Esophagus squamous epithelium (tissue), 5 donors: ENCODE data around the gene DHTKD1. TPM values are rescaled to one million over a fixed set of nuclear protein-coding genes. Genes with fewer than 3 reads are reported as not detected.
A peak's percentile ranks its signal among the peaks of the same experiment; 100 is the strongest.

ENCODE experiments used
- DNase-seq: peaks from one replicate; lab custom pipeline; 2025; lab: John Stamatoyannopoulos, UW
- H3K27ac ChIP-seq, 4 donors: fragments of 200-600 bp; sonication (generic); one replicate each; pipeline ENCODE4 v1.5.1; 2016 to 2019; ENCODE audit warnings: mild to moderate bottlenecking in 1 of 4
- H3K27me3 ChIP-seq, 4 donors: fragments of 200-600 bp; sonication (generic); 1 replicate in 3 of 4; 2 replicates in 1 of 4; pipeline versions ENCODE4 v1.5.1 to v1.6.0; 2017 to 2021; ENCODE audit warnings: antibody characterized with exemption in 1 of 4
- H3K36me3 ChIP-seq, 3 donors: fragments of 200-600 bp; sonication (generic); one replicate each; pipeline ENCODE4 v1.5.1; 2016 to 2019
- H3K4me1 ChIP-seq, 3 donors: fragments of 200-600 bp; sonication (generic); one replicate each; pipeline ENCODE4 v1.5.1; 2017 to 2019
- H3K4me3 ChIP-seq, 4 donors: fragments of 200-600 bp; sonication (generic); 1 replicate in 3 of 4; 2 replicates in 1 of 4; pipeline ENCODE4 v1.5.1; 2016 to 2019; ENCODE audit warnings: mild to moderate bottlenecking in 2 of 4, moderate library complexity in 1 of 4
- H3K9me3 ChIP-seq, 3 donors: fragments of 200-600 bp; sonication (generic); one replicate each; pipeline ENCODE4 v1.5.1; 2016 to 2019
- CTCF ChIP-seq, 6 experiments: fragments of 450-650 bp in 4 of 6; fragments of 200-600 bp in 2 of 6; sonication (generic) in 2 of 6; IDR thresholded peaks; one replicate each; pipeline ENCODE4 v1.5.1; 2016 to 2019; ENCODE audit warnings: antibody characterized with exemption in 6 of 6, mild to moderate bottlenecking in 4 of 6, moderate library complexity in 4 of 6
- POLR2A ChIP-seq, 4 donors: fragments of 450-650 bp; IDR thresholded peaks; one replicate each; pipeline ENCODE4 v1.6.1; 2017; ENCODE audit warnings: antibody characterized with exemption in 4 of 4, mild to moderate bottlenecking in 4 of 4, moderate library complexity in 3 of 4
- WGBS, 2 donors: methylation state at CpG; one replicate each; pipeline ENCODE4 v1.1.5; 2018; 5-methylcytosine and 5-hydroxymethylcytosine counted together
- intact Hi-C: fragments of 100-400 bp; cut with DNase I; formaldehyde crosslinking; loops from one replicate; pipeline ENCODE4 v1.15.0; 2022
- total RNA-seq, 4 donors: library from RNA; depleted of rRNA; stranded (reverse); fragments of >200 nt; gene quantifications; one replicate each; pipeline ENCODE4 v1.1.0, GENCODE V29; 2016
- donor health status: DM: yes; HTN: yes; CAD: no.

The DHTKD1 gene
- total RNA-seq, 4 donors from 2014 or later: 10.2 to 24.9 (median 16.9) TPM

GRCh38 chr10:12051241-12051640 lies 17.5 kb upstream of the DHTKD1 start:
- TF ChIP-seq POLR2A (IDR thresholded peaks at IDR 0.05) (no peak), CTCF (IDR thresholded peaks at IDR 0.05) (no peak)
- WGBS, 2 donors: 53 to 59% methylated on average over 4 of the region's 4 CpGs
- H3K4me1 ChIP-seq: peaks cover 6 to 14% (median 7%) of the 10 kb centered on the region in 3 donors
- intact Hi-C loops: no loop called here
- H3K36me3 ChIP-seq: no peaks in the 10 kb centered on the region
- H3K27ac ChIP-seq: no peak overlapping the region
- DNase-seq: no peak
- H3K27me3 ChIP-seq: peaks cover 0 to 24% (median 0%) of the 10 kb centered on the region in 4 donors
- no peaks in the 10 kb centered on the region for H3K9me3 ChIP-seq
- H3K4me3 ChIP-seq: no peak overlapping the region

GRCh38 chr10:12055732-12056131 lies 13.0 kb upstream of the DHTKD1 start:
- intact Hi-C loops: no loop called here

GRCh38 chr10:12056748-12057147 lies 12.0 kb upstream of the DHTKD1 start:
- no peak for DNase-seq
- peaks cover 6 to 14% (median 7%) of the 10 kb centered on the region in 3 donors for H3K4me1 ChIP-seq
- no peaks in the 10 kb centered on the region for H3K9me3 ChIP-seq
- no peak overlapping the region for H3K27ac ChIP-seq
- H3K27me3 ChIP-seq: no peaks in the 10 kb centered on the region
- intact Hi-C loops: no loop called here
- TF ChIP-seq POLR2A (IDR thresholded peaks at IDR 0.05) (no peak), CTCF (IDR thresholded peaks at IDR 0.05) (no peak)
- H3K4me3 ChIP-seq: no peak overlapping the region
- WGBS, 2 donors: 20 to 50% methylated on average over 1 to 4 of the region's 4 CpGs
- no peaks in the 10 kb centered on the region for H3K36me3 ChIP-seq

More at GRCh38 chr10:12055732-12056131, 13.0 kb upstream of the DHTKD1 start:
- no peaks in the 10 kb centered on the region for H3K27me3 ChIP-seq
- no peak for DNase-seq
- no peak overlapping the region for H3K4me3 ChIP-seq
- WGBS, 2 donors: 79 to 87% methylated on average over 4 to 5 of the region's 5 CpGs
- H3K9me3 ChIP-seq: no peaks in the 10 kb centered on the region
- H3K4me1 ChIP-seq: peaks cover 6 to 14% (median 7%) of the 10 kb centered on the region in 3 donors
- TF ChIP-seq CTCF (IDR thresholded peaks at IDR 0.05) (no peak), POLR2A (IDR thresholded peaks at IDR 0.05) (no peak)
- no peaks in the 10 kb centered on the region for H3K36me3 ChIP-seq
- H3K27ac ChIP-seq: no peak overlapping the region

- no peaks in the 10 kb centered on the region for H3K9me3 ChIP-seq
- no peak for DNase-seq
- H3K36me3 ChIP-seq: no peaks in the 10 kb centered on the region
- no peaks in the 10 kb centered on the region for H3K27me3 ChIP-seq
- TF ChIP-seq POLR2A (IDR thresholded peaks at IDR 0.05): no peak
- TF ChIP-seq CTCF (IDR thresholded peaks at IDR 0.05): no peak
- WGBS, 2 donors: 84 to 91% methylated on average over 4 of the region's 4 CpGs
- intact Hi-C loops: no loop called here
- H3K4me3 ChIP-seq: no peak overlapping the region
- H3K4me1 ChIP-seq: peaks cover 0 to 10% (median 0%) of the 10 kb centered on the region in 3 donors
- no peak overlapping the region for H3K27ac ChIP-seq
Measured at GRCh38 chr10:12061124-12061523, 7.6 kb upstream of the DHTKD1 start.

GRCh38 chr10:12062754-12063482 lies 5.8 kb upstream of the DHTKD1 start:
- intact Hi-C loops: no loop called here

More at GRCh38 chr10:12062754-12063482, 5.8 kb upstream of the DHTKD1 start:
- no peak for DNase-seq
- Histone ChIP-seq H3K4me3 (no peak overlapping the region), H3K9me3 (no peaks in the 10 kb centered on the region), H3K27ac (peak overlapping the region in 2 of 4 donors; percentile 11 to 38), H3K4me1 (peaks cover 0 to 10% (median 0%) of the 10 kb centered on the region in 3 donors), H3K36me3 (no peaks in the 10 kb centered on the region), H3K27me3 (no peaks in the 10 kb centered on the region)
- 34 to 47% methylated on average over 8 to 14 of the region's 14 CpGs for WGBS, 2 donors
- TF ChIP-seq POLR2A (IDR thresholded peaks at IDR 0.05): no peak
- no peak for TF ChIP-seq CTCF (IDR thresholded peaks at IDR 0.05)
